CD14-positive monocyte (primary cell): Measurements from ENCODE around the gene NR2F6. TPM values are rescaled to one million over a fixed set of nuclear protein-coding genes. Genes with fewer than 3 reads are reported as not detected.

Experiments
- DNase-seq, 3 donors: peaks; one replicate each; pipeline ENCODE4 v3.0.0-alpha.2; 2011 to 2022
- H2AFZ ChIP-seq: 2 replicates; pipeline ENCODE4 v1.6.0; 2012; ENCODE audit warnings: mild to moderate bottlenecking, low read depth, low read length, inconsistent platforms; ENCODE audit not compliant: insufficient read depth, poor library complexity, severe bottlenecking
- H3K27ac ChIP-seq, 2 donors: 1 replicate in 1 of 2; 2 replicates in 1 of 2; pipeline ENCODE4 v1.5.1; 2012 to 2013; ENCODE audit warnings: low read length in 2 of 2, control low read depth in 1 of 2, inconsistent platforms in 1 of 2, low read depth in 1 of 2, mild to moderate bottlenecking in 1 of 2
- H3K27me3 ChIP-seq, 2 donors: one replicate each; pipeline versions ENCODE4 v1.6.0 to v1.6.1; 2011 to 2013; ENCODE audit warnings: low read length in 2 of 2; ENCODE audit not compliant: control insufficient read depth in 2 of 2, insufficient read depth in 2 of 2
- H3K36me3 ChIP-seq, 2 donors: replicated peaks in 1 of 2; 1 replicate in 1 of 2; 2 replicates in 1 of 2; pipeline versions ENCODE4 v1.5.1 to v1.6.1; 2012 to 2013; ENCODE audit warnings: low read length in 2 of 2, control low read depth in 1 of 2, inconsistent platforms in 1 of 2, mild to moderate bottlenecking in 1 of 2; ENCODE audit not compliant: insufficient read depth in 2 of 2, control insufficient read depth in 1 of 2
- H3K4me1 ChIP-seq, 2 donors: 1 replicate in 1 of 2; 2 replicates in 1 of 2; pipeline versions ENCODE4 v1.5.1 to v1.6.1; 2012 to 2013; ENCODE audit warnings: low read length in 2 of 2, control low read depth in 1 of 2, inconsistent platforms in 1 of 2, mild to moderate bottlenecking in 1 of 2, moderate library complexity in 1 of 2; ENCODE audit not compliant: insufficient read depth in 2 of 2, control insufficient read depth in 1 of 2
- H3K4me2 ChIP-seq: replicated peaks from 2 replicates; pipeline ENCODE3; 2012; ENCODE audit warnings: low read length, moderate library complexity, mild to moderate bottlenecking; ENCODE audit not compliant: poor library complexity, severe bottlenecking; ENCODE audit errors: extremely low read depth
- H3K4me3 ChIP-seq, 3 experiments: fragments of 200-600 bp in 1 of 3; sonication (generic) in 1 of 3; replicated peaks in 1 of 3; 1 replicate in 2 of 3; 2 replicates in 1 of 3; pipeline ENCODE4 v1.5.1; 2011 to 2013; ENCODE audit warnings: low read length in 3 of 3, mild to moderate bottlenecking in 3 of 3, control low read depth in 2 of 3, low read depth in 2 of 3, inconsistent platforms in 1 of 3, moderate library complexity in 1 of 3
- H3K79me2 ChIP-seq: 2 replicates; pipeline ENCODE4 v1.6.0; 2012; ENCODE audit warnings: mild to moderate bottlenecking, control low read depth, inconsistent platforms, low read length, moderate library complexity; ENCODE audit not compliant: insufficient read depth
- H3K9ac ChIP-seq: 2 replicates; pipeline ENCODE4 v1.6.0; 2017; ENCODE audit warnings: low read length, mild to moderate bottlenecking; ENCODE audit not compliant: insufficient read depth, poor library complexity, severe bottlenecking
- H3K9me3 ChIP-seq, 2 donors: replicated peaks in 1 of 2; 1 replicate in 1 of 2; 2 replicates in 1 of 2; pipeline versions ENCODE4 v1.5.1 to v1.6.1; 2012 to 2013; ENCODE audit warnings: low read length in 2 of 2, control low read depth in 1 of 2; ENCODE audit not compliant: control insufficient read depth in 1 of 2, insufficient read depth in 1 of 2
- H4K20me1 ChIP-seq: 2 replicates; pipeline ENCODE4 v1.6.0; 2012; ENCODE audit warnings: mild to moderate bottlenecking, low read length, control low read depth, moderate library complexity; ENCODE audit not compliant: insufficient read depth
- H3K27ac Mint-ChIP-seq, 7 donors: one replicate each; pipeline ENCODE4 v1.8.0; 2020; ENCODE audit warnings: mild to moderate bottlenecking in 7 of 7, mixed read lengths in 7 of 7, moderate library complexity in 6 of 7, inconsistent platforms in 2 of 7
- H3K27me3 Mint-ChIP-seq, 3 donors: one replicate each; pipeline ENCODE4 v1.8.0; 2021 to 2022; ENCODE audit warnings: low read depth in 3 of 3, mild to moderate bottlenecking in 3 of 3, mixed read lengths in 3 of 3, moderate library complexity in 3 of 3, inconsistent platforms in 1 of 3
- H3K36me3 Mint-ChIP-seq, 2 donors: one replicate each; pipeline ENCODE4 v1.8.0; 2020; ENCODE audit warnings: mixed read lengths in 2 of 2, inconsistent platforms in 1 of 2, mild to moderate bottlenecking in 1 of 2
- H3K4me1 Mint-ChIP-seq: one replicate; pipeline ENCODE4 v1.8.0; 2020; ENCODE audit warnings: mild to moderate bottlenecking, mixed read lengths
- H3K4me3 Mint-ChIP-seq, 2 donors: one replicate each; pipeline ENCODE4 v1.8.0; 2020; ENCODE audit warnings: mild to moderate bottlenecking in 2 of 2, mixed read lengths in 2 of 2, moderate library complexity in 1 of 2
- H3K9me3 Mint-ChIP-seq, 7 donors: one replicate each; pipeline ENCODE4 v1.8.0; 2020 to 2022; ENCODE audit warnings: mixed read lengths in 7 of 7, mild to moderate bottlenecking in 6 of 7, moderate library complexity in 6 of 7, inconsistent platforms in 2 of 7
- WGBS: methylation state at CpG from one replicate; pipeline ENCODE4 v1.1.5; 2013; ENCODE audit warnings: missing lambda C conversion rate; ENCODE audit not compliant: insufficient coverage; 5-methylcytosine and 5-hydroxymethylcytosine counted together
- intact Hi-C, 2 donors: fragments of 100-400 bp; cut with micrococcal nuclease; formaldehyde crosslinking; loops; one replicate each; pipeline versions ENCODE4 v1.15.0 to v1.15.1; 2023
- polyA plus RNA-seq, 3 donors: library from polyadenylated mRNA; depleted of rRNA in 1 of 3; unstranded in 2 of 3; stranded (reverse) in 1 of 3; fragments of 300-500 nt in 2 of 3; fragments of >200 nt in 1 of 3; fragmentation: Illumina TruSeq in 2 of 3; gene quantifications; 1 replicate in 2 of 3; 2 replicates in 1 of 3; pipeline ENCODE4 v1.2.3, GENCODE V29; 2012 to 2021
- TF ChIP-seq, protein P1 (sequence below): fragments of 200-600 bp; IDR thresholded peaks from one replicate; pipeline ENCODE4 v1.8.0; 2022; ENCODE audit warnings: antibody characterized with exemption, mild to moderate bottlenecking

Gene NR2F6
- polyA plus RNA-seq, 3 donors = 0.87 to 5.1 (median 1.7) TPM

- H3K9me3 Mint-ChIP-seq = peaks cover 4 to 12% (median 9%) of the 10 kb centered on the region in 7 donors
- no peak overlapping the region for H3K27ac ChIP-seq
- H2AFZ ChIP-seq = no peak overlapping the region
- no peaks in the 10 kb centered on the region for H4K20me1 ChIP-seq
- intact Hi-C loops = loop anchor here (5.0 to 10.0 kb wide), 2 partner anchors 91 to 94 kb away; no protein-coding TSS in a partner anchor
- H3K9ac ChIP-seq = no peak overlapping the region
- H3K4me2 ChIP-seq = no peak overlapping the region
- H3K27ac Mint-ChIP-seq = no peak overlapping the region
- peaks cover 12 to 15% of the 10 kb centered on the region in 2 donors for H3K4me1 ChIP-seq
- H3K4me1 Mint-ChIP-seq = peaks cover 9% of the 10 kb centered on the region
- peaks cover 9% of the 10 kb centered on the region for H3K79me2 ChIP-seq
- no peaks in the 10 kb centered on the region for H3K27me3 ChIP-seq
- 100% methylated on average over 8 of the region's 14 CpGs for WGBS
- no peak overlapping the region for H3K4me3 ChIP-seq
- DNase-seq = no peak
- H3K9me3 ChIP-seq = peaks cover 6 to 10% of the 10 kb centered on the region in 2 donors
- H3K27me3 Mint-ChIP-seq = peaks cover 0 to 8% (median 0%) of the 10 kb centered on the region in 3 donors
- peaks cover 11 to 37% of the 10 kb centered on the region in 2 donors for H3K36me3 Mint-ChIP-seq
- TF ChIP-seq, protein P1, sequence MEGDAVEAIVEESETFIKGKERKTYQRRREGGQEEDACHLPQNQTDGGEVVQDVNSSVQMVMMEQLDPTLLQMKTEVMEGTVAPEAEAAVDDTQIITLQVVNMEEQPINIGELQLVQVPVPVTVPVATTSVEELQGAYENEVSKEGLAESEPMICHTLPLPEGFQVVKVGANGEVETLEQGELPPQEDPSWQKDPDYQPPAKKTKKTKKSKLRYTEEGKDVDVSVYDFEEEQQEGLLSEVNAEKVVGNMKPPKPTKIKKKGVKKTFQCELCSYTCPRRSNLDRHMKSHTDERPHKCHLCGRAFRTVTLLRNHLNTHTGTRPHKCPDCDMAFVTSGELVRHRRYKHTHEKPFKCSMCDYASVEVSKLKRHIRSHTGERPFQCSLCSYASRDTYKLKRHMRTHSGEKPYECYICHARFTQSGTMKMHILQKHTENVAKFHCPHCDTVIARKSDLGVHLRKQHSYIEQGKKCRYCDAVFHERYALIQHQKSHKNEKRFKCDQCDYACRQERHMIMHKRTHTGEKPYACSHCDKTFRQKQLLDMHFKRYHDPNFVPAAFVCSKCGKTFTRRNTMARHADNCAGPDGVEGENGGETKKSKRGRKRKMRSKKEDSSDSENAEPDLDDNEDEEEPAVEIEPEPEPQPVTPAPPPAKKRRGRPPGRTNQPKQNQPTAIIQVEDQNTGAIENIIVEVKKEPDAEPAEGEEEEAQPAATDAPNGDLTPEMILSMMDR = no peak
- H3K36me3 ChIP-seq = peaks cover 11 to 22% of the 10 kb centered on the region in 2 donors
- H3K4me3 Mint-ChIP-seq = no peak overlapping the region
Observed at GRCh38 chr19:17293605-17294004, 47.9 kb upstream of the NR2F6 start.

DNA sequence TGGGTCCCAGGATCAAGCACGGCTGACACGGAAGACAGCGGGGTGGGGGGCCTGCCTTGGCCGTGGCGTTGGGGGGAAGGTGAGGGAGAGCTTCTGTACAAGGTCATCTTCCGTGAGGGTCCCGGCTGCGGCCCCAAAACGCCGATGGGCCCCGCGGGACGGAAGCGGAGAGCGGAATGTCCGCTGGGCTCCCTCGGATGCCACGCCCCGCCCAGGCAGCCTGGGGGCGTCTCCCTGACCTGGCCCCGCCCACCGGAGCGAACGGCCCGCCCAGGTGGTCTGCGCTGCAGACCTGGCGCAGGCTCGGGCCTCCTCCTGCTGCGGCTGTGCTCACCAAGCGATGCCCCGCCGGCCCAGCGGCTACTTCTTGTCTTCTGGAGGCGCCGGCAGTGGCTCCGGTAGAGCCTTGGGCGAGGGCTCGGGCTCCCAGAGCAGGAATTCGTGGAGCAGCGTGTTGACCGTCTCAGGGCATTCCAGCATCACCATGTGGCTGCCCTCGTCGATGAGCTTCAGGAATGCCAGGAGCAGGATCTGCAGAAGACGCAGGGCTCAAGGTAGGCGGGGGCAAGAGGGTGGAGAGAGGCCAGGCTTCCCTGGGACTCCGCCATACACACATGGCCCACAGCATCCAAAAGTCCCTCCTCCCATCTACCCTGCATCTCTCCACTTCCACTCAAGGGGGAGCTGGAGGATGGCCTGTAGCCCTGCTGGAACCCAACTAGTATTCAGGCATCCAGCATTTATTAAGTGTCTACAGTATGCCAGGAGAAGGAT, 46.8 kb upstream of the NR2F6 start:
- Histone ChIP-seq H3K79me2 (peaks cover 2% of the 10 kb centered on the region), H3K36me3 (peaks cover 11 to 14% of the 10 kb centered on the region in 2 donors), H2AFZ (peak overlapping the region; percentile 98), H3K27ac (peak overlapping the region in 1 of 2 donors; percentile 61), H3K4me3 (peak overlapping the region; percentile 51 to 89 (median 61)), H3K4me1 (peaks cover 12 to 15% of the 10 kb centered on the region in 2 donors), H3K9me3 (no peaks in the 10 kb centered on the region), H3K27me3 (no peaks in the 10 kb centered on the region), H3K4me2 (peak overlapping the region; percentile 83), H3K9ac (peak overlapping the region; percentile 65), H4K20me1 (no peaks in the 10 kb centered on the region)
- Mint-ChIP-seq H3K27me3 (peaks cover 0 to 10% (median 0%) of the 10 kb centered on the region in 3 donors), H3K36me3 (peaks cover 7 to 26% of the 10 kb centered on the region in 2 donors), H3K9me3 (peaks cover 0 to 3% (median 0%) of the 10 kb centered on the region in 7 donors), H3K4me1 (peaks cover 9% of the 10 kb centered on the region), H3K4me3 (peak overlapping the region; percentile 81 to 89), H3K27ac (peak overlapping the region; percentile 46 to 84 (median 76))
- TF ChIP-seq, protein P1 = peak; percentile 85
- peak; percentile 74 to 78 (median 76) for DNase-seq
- 3% methylated on average over 41 of the region's 46 CpGs for WGBS
- intact Hi-C loops = loop anchor here (5.0 to 10.0 kb wide), 2 partner anchors 92 to 95 kb away; no protein-coding TSS in a partner anchor
